Measurements from ENCODE around the gene TSC22D2.
A peak's percentile ranks its signal among the peaks of the same experiment; 100 is the strongest.

The TSC22D2 gene

GRCh38 chr3:150370122-150370602, 37.9 kb upstream of the TSC22D2 start:
- no peak overlapping the region for H3K27ac ChIP-seq

GRCh38 chr3:150370999-150371398, 37.1 kb upstream of the TSC22D2 start:
- TF ChIP-seq CTCF (conservative IDR thresholded peaks at IDR 0.05) (no peak), ZFX (IDR thresholded peaks at IDR 0.05) (no peak)
- no peak overlapping the region for H3K27ac ChIP-seq

More at GRCh38 chr3:150370122-150370602, 37.9 kb upstream of the TSC22D2 start:
- TF ChIP-seq CTCF (conservative IDR thresholded peaks at IDR 0.05) (no peak), ZFX (IDR thresholded peaks at IDR 0.05) (no peak)

- TF ChIP-seq CTCF (conservative IDR thresholded peaks at IDR 0.05) (no peak), ZFX (IDR thresholded peaks at IDR 0.05) (no peak)
- H3K27ac ChIP-seq, result no peak overlapping the region; the same call in 1 of the 2 replicates
Measured at GRCh38 chr3:150371741-150372254, 36.3 kb upstream of the TSC22D2 start.

DNA sequence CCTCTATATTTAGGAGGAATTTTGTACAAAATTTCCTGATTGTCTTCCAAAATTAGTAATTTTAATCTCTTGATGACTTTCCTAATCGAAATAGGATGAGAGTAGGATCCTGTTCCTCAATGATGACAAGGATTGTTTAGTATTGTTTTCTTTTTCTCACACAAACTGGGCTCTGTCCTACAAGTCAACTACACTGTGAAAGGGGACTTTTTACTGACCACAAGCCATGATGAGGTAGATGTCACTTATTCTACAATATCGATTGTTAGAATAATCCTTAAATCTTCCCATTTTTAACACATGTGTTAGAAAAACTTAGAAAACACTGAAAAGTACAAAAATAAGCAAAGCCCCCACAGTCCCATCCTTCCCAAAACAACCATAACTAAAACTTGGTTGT, 35.8 kb upstream of the TSC22D2 start:
- H3K27ac ChIP-seq, result no peak overlapping the region
- TF ChIP-seq ZFX (IDR thresholded peaks at IDR 0.05) (no peak), CTCF (conservative IDR thresholded peaks at IDR 0.05) (no peak)

GRCh38 chr3:150372722-150373121, 35.4 kb upstream of the TSC22D2 start:
- no peak overlapping the region for H3K27ac ChIP-seq
- TF ChIP-seq CTCF (conservative IDR thresholded peaks at IDR 0.05) (peak; percentile 41), ZFX (IDR thresholded peaks at IDR 0.05) (no peak)

GRCh38 chr3:150373234-150373875, 34.7 kb upstream of the TSC22D2 start:
- TF ChIP-seq CTCF (conservative IDR thresholded peaks at IDR 0.05), result no peak
- no peak for TF ChIP-seq ZFX (IDR thresholded peaks at IDR 0.05)
- H3K27ac ChIP-seq, result no peak overlapping the region

DNA sequence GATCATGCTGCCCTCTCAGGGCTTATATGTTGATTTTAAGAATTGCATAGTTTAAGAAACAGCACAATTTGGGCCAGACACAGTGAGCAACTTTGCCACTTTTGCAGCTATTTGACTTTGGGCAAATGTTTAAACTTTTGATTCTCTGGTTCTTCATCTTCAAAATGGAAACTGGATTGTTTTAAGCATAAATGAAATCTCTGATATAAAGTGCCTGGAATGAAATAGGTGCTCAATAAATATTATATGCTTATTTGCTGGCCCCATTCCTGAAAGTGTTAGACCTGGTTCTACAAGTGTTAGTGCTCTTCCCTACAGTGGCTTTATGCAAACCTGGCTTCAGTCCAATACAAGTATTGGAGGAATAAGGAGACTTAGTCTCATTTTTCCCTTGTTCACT, 33.1 kb upstream of the TSC22D2 start:
- TF ChIP-seq ZFX (IDR thresholded peaks at IDR 0.05) (no peak), CTCF (conservative IDR thresholded peaks at IDR 0.05) (no peak)
- H3K27ac ChIP-seq, result no peak overlapping the region
